Mesodermal cell (in vitro differentiated cells): ENCODE results near the gene ZNF646.
"Not testable (repeated sequence)": the region's sequence is repeated elsewhere in the genome, so short reads cannot be mapped to it uniquely, and the experiment has no call there.

ENCODE experiments used
- H3K27ac ChIP-seq: 2 replicates; pipeline ENCODE4 v1.7.0; 2013; ENCODE audit warnings: mild to moderate bottlenecking, low read depth, low read length, moderate library complexity; ENCODE audit not compliant: severe bottlenecking
- H3K36me3 ChIP-seq: 2 replicates; pipeline ENCODE4 v1.7.1; 2013; ENCODE audit warnings: mild to moderate bottlenecking, low read length, moderate library complexity; ENCODE audit not compliant: control insufficient read depth, insufficient read depth
- H3K4me1 ChIP-seq: one replicate; pipeline ENCODE4 v1.7.1; 2013; ENCODE audit warnings: mild to moderate bottlenecking, low read length; ENCODE audit not compliant: insufficient read depth, control insufficient read depth, poor library complexity, severe bottlenecking
- H3K4me3 ChIP-seq: 2 replicates; pipeline ENCODE4 v1.7.0; 2013; ENCODE audit warnings: low read length, control low read depth, mild to moderate bottlenecking; ENCODE audit not compliant: insufficient read depth, poor library complexity, severe bottlenecking; ENCODE audit errors: extremely low read depth
- H3K9me3 ChIP-seq: 2 replicates; pipeline ENCODE4 v1.7.1; 2013; ENCODE audit warnings: mild to moderate bottlenecking, low read length, moderate library complexity; ENCODE audit not compliant: control insufficient read depth
- WGBS, 2 experiments: methylation state at CpG; one replicate each; pipeline ENCODE4 v1.1.5; 2013; ENCODE audit warnings: missing lambda C conversion rate in 2 of 2; ENCODE audit not compliant: insufficient coverage in 2 of 2; 5-methylcytosine and 5-hydroxymethylcytosine counted together

Gene ZNF646

GRCh38 chr16:31100876-31101641 is 26.8 kb downstream of the ZNF646 start:
- 55 to 77% methylated on average over 4 to 9 of the region's 13 CpGs for WGBS, 2 experiments
- not testable (repeated sequence) for H3K9me3 ChIP-seq, H3K27ac ChIP-seq, H3K4me3 ChIP-seq, H3K4me1 ChIP-seq, H3K36me3 ChIP-seq

GRCh38 chr16:31105677-31106213 is 31.5 kb downstream of the ZNF646 start:
- 38 to 46% methylated on average over 24 of the region's 33 CpGs for WGBS, 2 experiments
- Histone ChIP-seq H3K4me3 (no peak overlapping the region), H3K9me3 (no peaks in the 10 kb centered on the region), H3K27ac (no peak overlapping the region), H3K36me3 (peaks cover 13% of the 10 kb centered on the region), H3K4me1 (peaks cover 4% of the 10 kb centered on the region)

DNA sequence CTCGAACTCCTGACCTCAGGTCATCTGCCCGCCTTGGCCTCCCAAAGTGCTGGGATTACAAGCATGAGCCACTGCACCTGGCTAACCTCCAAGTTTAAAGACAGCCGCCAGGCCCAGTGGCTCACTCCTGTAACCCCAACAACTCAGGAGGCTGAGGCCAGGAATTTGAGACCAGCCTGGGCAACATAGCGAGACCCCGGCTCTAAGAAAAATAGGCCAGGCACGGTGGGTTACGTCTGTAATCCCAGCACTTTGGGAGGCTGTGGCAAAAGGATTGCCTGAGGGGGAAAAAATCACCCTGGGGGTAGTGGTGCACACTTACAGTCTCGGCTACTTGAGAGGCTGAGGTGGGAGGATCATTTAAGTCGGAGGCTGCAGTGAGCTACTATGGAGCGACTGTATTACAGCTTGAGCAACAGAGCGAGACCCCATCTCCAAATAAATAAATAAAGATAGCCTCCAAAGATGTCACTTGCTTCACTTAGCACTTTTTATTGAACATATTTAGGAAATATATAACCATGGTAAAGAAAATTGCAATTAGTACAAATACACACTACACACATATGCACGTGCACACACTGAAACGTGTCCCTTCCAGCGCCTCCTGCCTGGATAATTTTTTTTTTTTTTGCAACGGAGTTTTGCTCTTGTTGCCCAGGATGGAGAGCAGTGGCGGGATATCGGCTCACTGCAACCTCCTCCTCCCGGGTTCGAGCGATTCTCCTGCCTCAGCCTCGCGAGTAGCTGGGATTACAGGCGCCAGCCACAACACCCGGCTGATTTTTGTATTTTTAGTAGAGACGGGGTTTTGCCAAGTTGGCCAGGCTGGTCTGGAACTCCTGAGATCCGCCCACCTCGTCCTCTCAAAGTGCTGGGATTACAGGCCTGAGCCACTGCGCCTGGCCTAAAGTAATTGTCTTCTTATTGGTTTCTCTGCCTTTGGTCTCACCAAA is 32.6 kb downstream of the ZNF646 start:
- H3K9me3 ChIP-seq, result no peaks in the 10 kb centered on the region
- peaks cover 4% of the 10 kb centered on the region for H3K4me1 ChIP-seq
- no peak overlapping the region for H3K4me3 ChIP-seq
- peaks cover 24% of the 10 kb centered on the region for H3K36me3 ChIP-seq
- WGBS, 2 experiments, result 92 to 95% methylated on average over 23 of the region's 28 CpGs
- no peak overlapping the region for H3K27ac ChIP-seq

GRCh38 chr16:31107465-31107867 is 33.2 kb downstream of the ZNF646 start:
- no peak overlapping the region for H3K4me3 ChIP-seq
- 91% methylated on average over 5 to 6 of the region's 6 CpGs for WGBS, 2 experiments
- peaks cover 31% of the 10 kb centered on the region for H3K36me3 ChIP-seq
- H3K27ac ChIP-seq, result no peak overlapping the region
- H3K4me1 ChIP-seq, result peaks cover 4% of the 10 kb centered on the region
- H3K9me3 ChIP-seq, result no peaks in the 10 kb centered on the region

DNA sequence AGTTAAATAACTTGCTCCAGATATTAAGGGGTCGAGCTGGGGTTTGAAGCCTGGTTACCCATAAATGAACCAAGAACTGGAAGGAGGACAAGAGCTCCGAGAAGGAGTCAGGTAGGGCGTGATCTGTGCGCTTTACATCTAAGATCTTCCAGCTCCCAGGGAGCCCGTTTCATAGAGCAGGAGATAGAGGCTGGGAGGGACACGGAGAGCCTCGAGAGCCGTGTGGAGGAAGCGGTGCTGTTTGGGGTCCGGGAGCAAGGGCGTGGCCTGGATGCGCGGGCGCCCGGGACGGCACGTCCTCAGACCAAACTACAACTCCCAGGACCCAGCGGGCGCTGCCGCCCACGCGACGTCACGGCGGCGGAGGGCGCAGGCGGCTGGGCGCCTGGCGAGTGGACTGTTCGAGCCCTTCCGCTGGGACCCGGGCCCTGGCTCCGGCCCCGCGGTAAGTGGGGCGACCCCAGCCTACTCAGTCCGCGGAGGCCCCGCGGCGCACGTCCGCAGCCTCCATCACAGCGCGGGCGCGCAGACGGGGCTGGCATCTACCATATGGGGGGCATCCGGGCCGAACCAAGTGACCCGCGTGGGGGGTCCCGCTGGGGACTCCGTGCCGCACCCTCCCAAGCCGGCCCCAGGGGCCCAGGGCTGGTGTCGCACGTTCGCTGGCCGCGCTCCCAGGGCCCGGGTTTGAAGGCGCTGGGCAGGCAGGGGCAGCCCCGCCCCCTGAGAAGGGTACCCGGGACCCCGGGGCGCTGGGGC is 34.0 kb downstream of the ZNF646 start, which contains the start of gene BCKDK:
Gene BCKDK, plus strand, starts transcription at position 352 of the 759 bp plus-strand sequence. CDS start 838 bp downstream, outside the sequence.
- Histone ChIP-seq H3K36me3 (peaks cover 37% of the 10 kb centered on the region), H3K27ac (no peak within 1 kb of the TSS), H3K9me3 (no peaks in the 10 kb centered on the region), H3K4me3 (peak within 1 kb of the TSS; percentile 90), H3K4me1 (peaks cover 4% of the 10 kb centered on the region)
- WGBS, 2 experiments, result 8% methylated on average over 44 to 50 of the region's 68 CpGs

DNA sequence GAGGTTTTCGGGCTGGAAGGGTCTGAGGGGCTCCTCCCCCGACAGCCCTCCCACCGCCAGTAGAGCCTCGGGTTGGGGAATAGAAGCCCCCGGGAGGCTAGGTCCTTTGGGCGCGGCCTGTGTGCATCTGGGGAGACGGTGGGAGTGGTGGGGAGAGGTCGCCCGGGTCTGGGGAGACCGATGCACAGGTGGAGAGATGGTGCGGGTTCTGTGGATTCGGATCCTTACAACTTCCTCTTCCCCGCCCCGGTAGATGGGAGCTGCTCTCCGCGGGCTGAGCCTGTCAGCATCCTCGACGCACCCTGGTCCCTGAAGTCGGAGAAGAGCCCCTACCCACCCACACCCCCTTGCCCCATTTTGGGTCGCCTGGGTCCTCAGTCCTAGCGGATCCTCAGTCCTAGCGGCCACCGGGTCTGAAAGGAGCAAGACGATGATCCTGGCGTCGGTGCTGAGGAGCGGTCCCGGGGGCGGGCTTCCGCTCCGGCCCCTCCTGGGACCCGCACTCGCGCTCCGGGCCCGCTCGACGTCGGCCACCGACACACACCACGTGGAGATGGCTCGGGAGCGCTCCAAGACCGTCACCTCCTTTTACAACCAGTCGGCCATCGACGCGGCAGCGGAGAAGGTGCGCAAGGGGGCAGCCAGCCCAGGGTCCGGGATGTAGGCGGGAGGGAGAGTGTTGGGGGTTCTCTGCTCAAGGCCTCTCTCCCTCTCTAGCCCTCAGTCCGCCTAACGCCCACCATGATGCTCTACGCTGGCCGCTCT is 34.8 kb downstream of the ZNF646 start:
- Histone ChIP-seq H3K27ac (no peak overlapping the region), H3K4me1 (peaks cover 4% of the 10 kb centered on the region), H3K9me3 (no peaks in the 10 kb centered on the region), H3K4me3 (peak overlapping the region; percentile 90), H3K36me3 (peaks cover 40% of the 10 kb centered on the region)
- 70 to 84% methylated on average over 36 to 47 of the region's 57 CpGs for WGBS, 2 experiments

DNA sequence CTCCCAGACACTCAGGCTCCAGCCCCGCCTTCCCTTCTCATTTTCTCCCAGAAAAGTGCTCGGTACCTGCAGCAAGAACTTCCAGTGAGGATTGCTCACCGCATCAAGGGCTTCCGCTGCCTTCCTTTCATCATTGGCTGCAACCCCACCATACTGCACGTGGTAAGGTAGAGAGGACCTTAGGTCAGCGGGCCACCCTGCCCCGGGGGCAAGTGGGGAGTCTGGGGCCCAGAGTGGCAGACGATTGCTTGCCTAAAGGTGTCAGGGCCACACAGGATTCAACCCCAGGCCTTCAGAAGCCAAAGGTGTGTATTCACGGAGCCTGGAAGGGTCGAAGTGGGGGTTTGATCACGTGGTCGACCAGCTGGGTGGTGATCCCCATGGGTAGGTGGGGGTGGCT is 35.4 kb downstream of the ZNF646 start:
- Histone ChIP-seq H3K4me3 (peak overlapping the region; percentile 90), H3K9me3 (no peaks in the 10 kb centered on the region), H3K27ac (no peak overlapping the region), H3K4me1 (peaks cover 4% of the 10 kb centered on the region), H3K36me3 (peaks cover 41% of the 10 kb centered on the region)
- 92 to 98% methylated on average over 10 to 12 of the region's 12 CpGs for WGBS, 2 experiments

DNA sequence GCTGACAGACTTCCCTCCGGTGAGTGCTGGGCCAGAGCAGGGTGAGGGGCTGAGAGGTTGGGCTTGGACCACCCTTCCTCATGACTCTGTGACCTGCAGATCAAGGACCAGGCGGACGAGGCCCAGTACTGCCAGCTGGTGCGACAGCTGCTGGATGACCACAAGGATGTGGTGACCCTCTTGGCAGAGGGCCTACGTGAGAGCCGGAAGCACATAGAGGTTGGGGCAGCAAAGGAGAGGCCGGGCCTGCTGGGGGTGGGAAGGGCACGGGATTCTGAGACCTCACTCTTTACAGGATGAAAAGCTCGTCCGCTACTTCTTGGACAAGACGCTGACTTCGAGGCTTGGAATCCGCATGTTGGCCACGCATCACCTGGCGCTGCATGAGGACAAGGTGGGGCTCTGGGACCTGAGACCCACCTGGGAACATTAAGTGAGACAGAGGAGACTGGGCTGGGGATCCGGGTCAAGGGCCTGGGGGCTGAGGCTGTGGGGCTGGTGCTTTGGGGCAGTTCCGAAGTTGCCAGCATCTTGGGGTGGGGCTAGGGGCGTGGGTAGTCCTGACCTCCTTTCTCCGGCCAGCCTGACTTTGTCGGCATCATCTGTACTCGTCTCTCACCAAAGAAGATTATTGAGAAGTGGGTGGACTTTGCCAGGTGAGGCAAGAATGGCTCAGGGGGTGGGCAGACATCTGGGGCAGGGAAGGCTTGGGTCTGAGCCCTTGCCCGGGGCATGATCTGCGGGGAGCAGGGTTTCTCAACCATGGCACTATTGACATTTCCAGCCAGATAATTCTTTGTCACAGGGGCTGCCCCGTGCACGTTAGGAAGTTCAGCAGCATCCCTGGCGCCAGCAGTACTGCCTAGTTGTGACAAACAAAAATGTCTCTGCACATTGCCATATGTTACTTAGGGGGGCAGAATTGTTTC is 36.1 kb downstream of the ZNF646 start:
- Histone ChIP-seq H3K4me3 (no peak overlapping the region), H3K4me1 (peaks cover 4% of the 10 kb centered on the region), H3K36me3 (peaks cover 41% of the 10 kb centered on the region), H3K9me3 (no peaks in the 10 kb centered on the region), H3K27ac (no peak overlapping the region)
- WGBS, 2 experiments, result 94 to 95% methylated on average over 25 to 26 of the region's 26 CpGs

DNA sequence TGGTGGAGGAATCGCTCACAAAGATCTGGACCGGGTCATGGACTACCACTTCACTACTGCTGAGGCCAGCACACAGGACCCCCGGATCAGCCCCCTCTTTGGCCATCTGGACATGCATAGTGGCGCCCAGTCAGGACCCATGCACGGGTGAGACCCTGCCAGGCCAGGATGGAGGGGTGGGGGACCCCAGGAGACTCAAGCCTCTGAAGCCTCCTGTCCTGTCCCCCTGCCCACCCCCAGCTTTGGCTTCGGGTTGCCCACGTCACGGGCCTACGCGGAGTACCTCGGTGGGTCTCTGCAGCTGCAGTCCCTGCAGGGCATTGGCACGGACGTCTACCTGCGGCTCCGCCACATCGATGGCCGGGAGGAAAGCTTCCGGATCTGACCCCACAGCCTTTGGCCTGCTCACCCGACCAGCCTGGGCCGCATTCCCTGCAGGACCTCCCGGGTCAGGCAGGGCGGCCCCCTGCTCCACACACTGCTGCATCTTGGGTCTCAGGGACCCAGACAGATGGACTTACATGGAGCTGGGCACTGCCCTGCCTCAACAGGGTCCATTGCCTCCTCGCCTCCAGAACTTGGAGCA is 37.8 kb downstream of the ZNF646 start:
- no peak overlapping the region for H3K27ac ChIP-seq
- H3K9me3 ChIP-seq, result no peaks in the 10 kb centered on the region
- H3K4me3 ChIP-seq, result no peak overlapping the region
- 95 to 98% methylated on average over 19 to 23 of the region's 23 CpGs for WGBS, 2 experiments
- peaks cover 41% of the 10 kb centered on the region for H3K36me3 ChIP-seq
- peaks cover 4% of the 10 kb centered on the region for H3K4me1 ChIP-seq
